HG02571 (cell line): ENCODE results near the gene AAR2.

Source experiments
- ATAC-seq: cut with Tn5 transposase; IDR thresholded peaks from one replicate; pipeline ENCODE4 v1.9.1; 2021; ENCODE audit warnings: mild to moderate bottlenecking, moderate library complexity; ENCODE audit not compliant: unreplicated experiment

The AAR2 gene

GRCh38 chr20:36218380-36219064 is 17.8 kb upstream of the AAR2 start:
- ATAC-seq = no peak

- ATAC-seq = no peak
Measured at GRCh38 chr20:36219671-36220220, 16.5 kb upstream of the AAR2 start.

- ATAC-seq = no peak
Measured at GRCh38 chr20:36225666-36226065, 10.6 kb upstream of the AAR2 start.

- ATAC-seq = no peak
Measured at GRCh38 chr20:36228770-36229169, 7.5 kb upstream of the AAR2 start.

- ATAC-seq = no peak
Measured at GRCh38 chr20:36230019-36230418, 6.3 kb upstream of the AAR2 start.

- ATAC-seq = no peak
Measured at GRCh38 chr20:36231331-36231730, 4.9 kb upstream of the AAR2 start.

GRCh38 chr20:36234771-36235320 is 1.4 kb upstream of the AAR2 start:
- no peak for ATAC-seq

GRCh38 chr20:36236786-36237121 is 476 bp downstream of the AAR2 start:
- no peak for ATAC-seq

- ATAC-seq = no peak
Measured at GRCh38 chr20:36237477-36237876, 1.2 kb downstream of the AAR2 start.

GRCh38 chr20:36238153-36238552 is 1.9 kb downstream of the AAR2 start:
- ATAC-seq = no peak

GRCh38 chr20:36238760-36239159 is 2.5 kb downstream of the AAR2 start:
- no peak for ATAC-seq

GRCh38 chr20:36240076-36240475 is 3.8 kb downstream of the AAR2 start:
- ATAC-seq = no peak

- ATAC-seq = no peak
Measured at GRCh38 chr20:36241678-36242077, 5.4 kb downstream of the AAR2 start.

- ATAC-seq = no peak
Measured at GRCh38 chr20:36243726-36244125, 7.4 kb downstream of the AAR2 start.

GRCh38 chr20:36246401-36246800 is 10.1 kb downstream of the AAR2 start:
- ATAC-seq = no peak

- ATAC-seq = no peak
Measured at GRCh38 chr20:36248836-36249235, 12.6 kb downstream of the AAR2 start.

- ATAC-seq = no peak
Measured at GRCh38 chr20:36249450-36249849, 13.2 kb downstream of the AAR2 start.

- ATAC-seq = no peak
Measured at GRCh38 chr20:36251426-36251825, 15.1 kb downstream of the AAR2 start.

GRCh38 chr20:36252511-36252910 is 16.2 kb downstream of the AAR2 start:
- ATAC-seq = no peak

GRCh38 chr20:36253036-36253435 is 16.8 kb downstream of the AAR2 start:
- ATAC-seq = no peak

GRCh38 chr20:36254076-36254475 is 17.8 kb downstream of the AAR2 start:
- no peak for ATAC-seq

GRCh38 chr20:36255445-36255844 is 19.2 kb downstream of the AAR2 start:
- no peak for ATAC-seq
